HEK293 (cell line): ENCODE measurements around the gene TLX3.
A peak's percentile ranks its signal among the peaks of the same experiment; 100 is the strongest.

ENCODE experiments used
- ELK4 ChIP-seq: IDR thresholded peaks from 2 replicates; pipeline ENCODE4 v1.6.1; 2011; ENCODE audit warnings: mild to moderate bottlenecking, low read depth, low read length, borderline replicate concordance
- OVOL3 ChIP-seq: fragments of 450-650 bp; formaldehyde crosslinking; IDR thresholded peaks from 2 replicates; pipeline ENCODE4 v1.5.1; 2016; ENCODE audit warnings: missing biosample characterization, missing genetic modification characterization
- PATZ1 ChIP-seq: fragments of 450-650 bp; formaldehyde crosslinking; IDR thresholded peaks from 2 replicates; pipeline ENCODE4 v1.5.1; 2016; ENCODE audit warnings: missing biosample characterization, missing genetic modification characterization
- SP7 ChIP-seq: fragments of 450-650 bp; formaldehyde crosslinking; IDR thresholded peaks from 2 replicates; pipeline ENCODE4 v1.5.1; 2016; ENCODE audit warnings: missing biosample characterization, missing genetic modification characterization
- ZBTB20 ChIP-seq: fragments of 450-650 bp; formaldehyde crosslinking; IDR thresholded peaks from 2 replicates; pipeline ENCODE4 v1.5.1; 2016; ENCODE audit warnings: missing biosample characterization, missing genetic modification characterization
- ZBTB48 ChIP-seq: fragments of 450-650 bp; formaldehyde crosslinking; IDR thresholded peaks from 2 replicates; pipeline ENCODE4 v1.5.1; 2016; ENCODE audit warnings: missing biosample characterization, missing genetic modification characterization
- ZBTB49 ChIP-seq: fragments of 450-650 bp; formaldehyde crosslinking; IDR thresholded peaks from 2 replicates; pipeline ENCODE4 v1.5.1; 2016; ENCODE audit warnings: missing biosample characterization, missing genetic modification characterization, low read depth
- ZFP37 ChIP-seq: fragments of 450-650 bp; formaldehyde crosslinking; IDR thresholded peaks from 2 replicates; pipeline ENCODE4 v1.5.1; 2016; ENCODE audit warnings: missing biosample characterization, missing genetic modification characterization
- ZNF121 ChIP-seq: fragments of 450-650 bp; formaldehyde crosslinking; IDR thresholded peaks from 2 replicates; pipeline ENCODE4 v1.5.1; 2016; ENCODE audit warnings: missing biosample characterization, missing genetic modification characterization
- ZNF132 ChIP-seq: fragments of 450-650 bp; formaldehyde crosslinking; IDR thresholded peaks from 2 replicates; pipeline ENCODE4 v1.5.1; 2017; ENCODE audit warnings: missing biosample characterization, missing genetic modification characterization, borderline replicate concordance
- ZNF133 ChIP-seq: fragments of 450-650 bp; formaldehyde crosslinking; IDR thresholded peaks from 2 replicates; pipeline ENCODE4 v1.5.1; 2016; ENCODE audit warnings: missing biosample characterization, missing genetic modification characterization
- ZNF148 ChIP-seq: fragments of 450-650 bp; formaldehyde crosslinking; IDR thresholded peaks from 2 replicates; pipeline ENCODE4 v1.5.0; 2017; ENCODE audit warnings: missing biosample characterization, missing genetic modification characterization, borderline replicate concordance
- ZNF155 ChIP-seq: fragments of 450-650 bp; formaldehyde crosslinking; IDR thresholded peaks from 2 replicates; pipeline ENCODE4 v1.5.1; 2016; ENCODE audit warnings: missing biosample characterization, missing genetic modification characterization
- ZNF169 ChIP-seq: fragments of 450-650 bp; formaldehyde crosslinking; IDR thresholded peaks from 2 replicates; pipeline ENCODE4 v1.5.1; 2016; ENCODE audit warnings: missing biosample characterization, missing genetic modification characterization
- ZNF214 ChIP-seq: fragments of 450-650 bp; formaldehyde crosslinking; IDR thresholded peaks from 2 replicates; pipeline ENCODE4 v1.5.1; 2017; ENCODE audit warnings: missing biosample characterization, mild to moderate bottlenecking, missing genetic modification characterization, borderline replicate concordance
- ZNF248 ChIP-seq: fragments of 450-650 bp; formaldehyde crosslinking; IDR thresholded peaks from 2 replicates; pipeline ENCODE4 v1.5.1; 2017; ENCODE audit warnings: missing biosample characterization, missing genetic modification characterization
- ZNF280C ChIP-seq: fragments of 450-650 bp; formaldehyde crosslinking; IDR thresholded peaks from 2 replicates; pipeline ENCODE4 v1.5.1; 2016; ENCODE audit warnings: missing biosample characterization, missing genetic modification characterization
- ZNF394 ChIP-seq: fragments of 450-650 bp; formaldehyde crosslinking; IDR thresholded peaks from 2 replicates; pipeline ENCODE4 v1.5.1; 2016; ENCODE audit warnings: missing biosample characterization, missing genetic modification characterization, mild to moderate bottlenecking, moderate library complexity, borderline replicate concordance
- ZNF416 ChIP-seq: fragments of 450-650 bp; formaldehyde crosslinking; IDR thresholded peaks from 2 replicates; pipeline ENCODE4 v1.5.1; 2016; ENCODE audit warnings: missing biosample characterization, missing genetic modification characterization
- ZNF473 ChIP-seq: fragments of 450-650 bp; formaldehyde crosslinking; IDR thresholded peaks from 2 replicates; pipeline ENCODE4 v1.5.1; 2017; ENCODE audit warnings: missing biosample characterization, missing genetic modification characterization
- ZNF501 ChIP-seq: fragments of 450-650 bp; formaldehyde crosslinking; IDR thresholded peaks from 2 replicates; pipeline ENCODE4 v1.5.1; 2016; ENCODE audit warnings: missing biosample characterization, missing genetic modification characterization
- ZNF629 ChIP-seq: fragments of 450-650 bp; formaldehyde crosslinking; IDR thresholded peaks from 2 replicates; pipeline ENCODE4 v1.5.1; 2017; ENCODE audit warnings: missing biosample characterization, missing genetic modification characterization
- ZNF664 ChIP-seq: fragments of 450-650 bp; formaldehyde crosslinking; IDR thresholded peaks from 2 replicates; pipeline ENCODE4 v1.5.1; 2016; ENCODE audit warnings: missing biosample characterization, missing genetic modification characterization
- ZNF670 ChIP-seq: fragments of 450-650 bp; formaldehyde crosslinking; IDR thresholded peaks from 2 replicates; pipeline ENCODE4 v1.5.1; 2016; ENCODE audit warnings: missing biosample characterization, missing genetic modification characterization, low read depth
- ZNF768 ChIP-seq: fragments of 450-650 bp; formaldehyde crosslinking; IDR thresholded peaks from 2 replicates; pipeline ENCODE4 v1.5.1; 2018; ENCODE audit warnings: missing biosample characterization, mild to moderate bottlenecking, missing genetic modification characterization
- TF ChIP-seq, protein P1 (sequence below): fragments of 450-650 bp; formaldehyde crosslinking; IDR thresholded peaks from 2 replicates; pipeline ENCODE4 v1.5.1; 2016; ENCODE audit warnings: missing biosample characterization, missing genetic modification characterization, borderline replicate concordance

The TLX3 gene

GRCh38 chr5:171308453-171309275 lies at the start of gene TLX3 (continued):
- TF ChIP-seq, protein P1, sequence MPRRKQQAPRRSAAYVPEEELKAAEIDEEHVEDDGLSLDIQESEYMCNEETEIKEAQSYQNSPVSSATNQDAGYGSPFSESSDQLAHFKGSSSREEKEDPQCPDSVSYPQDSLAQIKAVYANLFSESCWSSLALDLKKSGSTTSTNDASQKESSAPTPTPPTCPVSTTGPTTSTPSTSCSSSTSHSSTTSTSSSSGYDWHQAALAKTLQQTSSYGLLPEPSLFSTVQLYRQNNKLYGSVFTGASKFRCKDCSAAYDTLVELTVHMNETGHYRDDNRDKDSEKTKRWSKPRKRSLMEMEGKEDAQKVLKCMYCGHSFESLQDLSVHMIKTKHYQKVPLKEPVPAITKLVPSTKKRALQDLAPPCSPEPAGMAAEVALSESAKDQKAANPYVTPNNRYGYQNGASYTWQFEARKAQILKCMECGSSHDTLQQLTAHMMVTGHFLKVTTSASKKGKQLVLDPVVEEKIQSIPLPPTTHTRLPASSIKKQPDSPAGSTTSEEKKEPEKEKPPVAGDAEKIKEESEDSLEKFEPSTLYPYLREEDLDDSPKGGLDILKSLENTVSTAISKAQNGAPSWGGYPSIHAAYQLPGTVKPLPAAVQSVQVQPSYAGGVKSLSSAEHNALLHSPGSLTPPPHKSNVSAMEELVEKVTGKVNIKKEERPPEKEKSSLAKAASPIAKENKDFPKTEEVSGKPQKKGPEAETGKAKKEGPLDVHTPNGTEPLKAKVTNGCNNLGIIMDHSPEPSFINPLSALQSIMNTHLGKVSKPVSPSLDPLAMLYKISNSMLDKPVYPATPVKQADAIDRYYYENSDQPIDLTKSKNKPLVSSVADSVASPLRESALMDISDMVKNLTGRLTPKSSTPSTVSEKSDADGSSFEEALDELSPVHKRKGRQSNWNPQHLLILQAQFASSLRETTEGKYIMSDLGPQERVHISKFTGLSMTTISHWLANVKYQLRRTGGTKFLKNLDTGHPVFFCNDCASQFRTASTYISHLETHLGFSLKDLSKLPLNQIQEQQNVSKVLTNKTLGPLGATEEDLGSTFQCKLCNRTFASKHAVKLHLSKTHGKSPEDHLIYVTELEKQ (tag by site-specific recombination) = no peak
- TF ChIP-seq ZNF133 (tag by site-specific recombination) = no peak
- TF ChIP-seq ZNF248 = no peak
- no peak for TF ChIP-seq OVOL3 (tag by site-specific recombination)
- TF ChIP-seq ZNF416 (tag by site-specific recombination) = no peak
- no peak for TF ChIP-seq ZFP37
- no peak for TF ChIP-seq ZNF768 (tag by site-specific recombination)
- TF ChIP-seq ZNF214 (tag by site-specific recombination) = no peak
- TF ChIP-seq ZNF394 (tag by site-specific recombination) = peak; percentile 79; the same call in 1 of the 2 replicates
- TF ChIP-seq ZNF132 (tag by site-specific recombination) = no peak
- 0 out of 2 replicates have a peak, but pooled peaks have one; percentile 15 for TF ChIP-seq ZNF473 (tag by site-specific recombination)
- no peak for TF ChIP-seq ZNF670 (tag by site-specific recombination)
- no peak for TF ChIP-seq ZNF280C (tag by site-specific recombination)
- peak; percentile 99 for TF ChIP-seq ZBTB48 (tag by site-specific recombination)
- peak; percentile 66 for TF ChIP-seq PATZ1 (tag by site-specific recombination)
- TF ChIP-seq ZNF501 (tag by site-specific recombination) = no peak
- no peak for TF ChIP-seq ZNF155
- TF ChIP-seq SP7 = peak; percentile 35; the same call in 1 of the 2 replicates
- no peak for TF ChIP-seq ZBTB49
- no peak for TF ChIP-seq ZNF148 (tag by site-specific recombination)
- no peak for TF ChIP-seq ZNF169 (tag by site-specific recombination)
- peak; percentile 75 for TF ChIP-seq ZNF121
- TF ChIP-seq ZBTB20 (tag by site-specific recombination) = peak; percentile 96
- TF ChIP-seq ZNF664 (tag by site-specific recombination) = no peak
- TF ChIP-seq ZNF629 = peak; percentile 66
- TF ChIP-seq ELK4 = no peak
